PFSK-1 (cell line): ENCODE results near the gene OPRD1.

Source experiments
- POLR2AphosphoS5 ChIP-seq: IDR thresholded peaks from 2 replicates; pipeline ENCODE4 v1.6.1; 2012; ENCODE audit warnings: low read depth, mild to moderate bottlenecking, control low read depth, low read length, moderate library complexity
- TAF1 ChIP-seq: IDR thresholded peaks from 2 replicates; pipeline ENCODE4 v1.6.1; 2012; ENCODE audit warnings: low read length, control low read depth, borderline replicate concordance; ENCODE audit not compliant: insufficient read depth
- TF ChIP-seq, protein P1 (sequence below), 2 experiments: IDR thresholded peaks; 2 replicates each; pipeline versions ENCODE4 v1.6.1 to v1.8.0; 2011 to 2012; ENCODE audit warnings: low read depth in 2 of 2, low read length in 2 of 2, control low read depth in 1 of 2, inconsistent platforms in 1 of 2, mild to moderate bottlenecking in 1 of 2, moderate library complexity in 1 of 2; ENCODE audit not compliant: insufficient read depth in 1 of 2

DNA sequence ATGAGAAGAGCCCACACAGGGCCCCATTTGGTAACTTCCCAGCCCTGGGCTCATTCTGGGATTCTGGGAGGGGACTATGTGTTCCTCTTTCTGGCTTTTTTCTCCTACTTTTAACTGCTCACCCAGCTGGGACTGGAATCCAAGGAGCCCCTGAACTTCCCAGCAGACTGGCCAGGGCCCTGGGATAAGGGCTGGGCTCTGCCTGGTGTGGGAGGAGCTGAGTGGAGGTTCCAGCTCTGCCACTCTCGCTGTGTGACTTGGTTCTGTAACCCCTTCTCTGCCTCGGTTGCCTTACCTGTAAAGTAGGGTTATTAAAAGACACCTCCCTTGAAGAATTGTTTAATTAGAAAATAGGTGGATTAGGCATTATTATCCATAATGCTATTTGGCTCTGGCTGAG lies 82.8 kb downstream of the OPRD1 start:
- TF ChIP-seq POLR2AphosphoS5 (no peak), TAF1 (no peak)
- TF ChIP-seq, protein P1, sequence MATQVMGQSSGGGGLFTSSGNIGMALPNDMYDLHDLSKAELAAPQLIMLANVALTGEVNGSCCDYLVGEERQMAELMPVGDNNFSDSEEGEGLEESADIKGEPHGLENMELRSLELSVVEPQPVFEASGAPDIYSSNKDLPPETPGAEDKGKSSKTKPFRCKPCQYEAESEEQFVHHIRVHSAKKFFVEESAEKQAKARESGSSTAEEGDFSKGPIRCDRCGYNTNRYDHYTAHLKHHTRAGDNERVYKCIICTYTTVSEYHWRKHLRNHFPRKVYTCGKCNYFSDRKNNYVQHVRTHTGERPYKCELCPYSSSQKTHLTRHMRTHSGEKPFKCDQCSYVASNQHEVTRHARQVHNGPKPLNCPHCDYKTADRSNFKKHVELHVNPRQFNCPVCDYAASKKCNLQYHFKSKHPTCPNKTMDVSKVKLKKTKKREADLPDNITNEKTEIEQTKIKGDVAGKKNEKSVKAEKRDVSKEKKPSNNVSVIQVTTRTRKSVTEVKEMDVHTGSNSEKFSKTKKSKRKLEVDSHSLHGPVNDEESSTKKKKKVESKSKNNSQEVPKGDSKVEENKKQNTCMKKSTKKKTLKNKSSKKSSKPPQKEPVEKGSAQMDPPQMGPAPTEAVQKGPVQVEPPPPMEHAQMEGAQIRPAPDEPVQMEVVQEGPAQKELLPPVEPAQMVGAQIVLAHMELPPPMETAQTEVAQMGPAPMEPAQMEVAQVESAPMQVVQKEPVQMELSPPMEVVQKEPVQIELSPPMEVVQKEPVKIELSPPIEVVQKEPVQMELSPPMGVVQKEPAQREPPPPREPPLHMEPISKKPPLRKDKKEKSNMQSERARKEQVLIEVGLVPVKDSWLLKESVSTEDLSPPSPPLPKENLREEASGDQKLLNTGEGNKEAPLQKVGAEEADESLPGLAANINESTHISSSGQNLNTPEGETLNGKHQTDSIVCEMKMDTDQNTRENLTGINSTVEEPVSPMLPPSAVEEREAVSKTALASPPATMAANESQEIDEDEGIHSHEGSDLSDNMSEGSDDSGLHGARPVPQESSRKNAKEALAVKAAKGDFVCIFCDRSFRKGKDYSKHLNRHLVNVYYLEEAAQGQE (IDR thresholded peaks at IDR 0.05; ENCODE audit: insufficient read depth in 1 of 2, low read depth in 2 of 2, low read length in 2 of 2): no peak
